HG02623 (cell line): ENCODE results near the gene GEMIN5.
"Not testable (repeated sequence)": the region's sequence is repeated elsewhere in the genome, so short reads cannot be mapped to it uniquely, and the experiment has no call there.

Experiments used
- ATAC-seq: cut with Tn5 transposase; IDR thresholded peaks from one replicate; pipeline ENCODE4 v1.9.1; 2021; ENCODE audit warnings: moderate library complexity; ENCODE audit not compliant: unreplicated experiment

Gene GEMIN5, protein sequence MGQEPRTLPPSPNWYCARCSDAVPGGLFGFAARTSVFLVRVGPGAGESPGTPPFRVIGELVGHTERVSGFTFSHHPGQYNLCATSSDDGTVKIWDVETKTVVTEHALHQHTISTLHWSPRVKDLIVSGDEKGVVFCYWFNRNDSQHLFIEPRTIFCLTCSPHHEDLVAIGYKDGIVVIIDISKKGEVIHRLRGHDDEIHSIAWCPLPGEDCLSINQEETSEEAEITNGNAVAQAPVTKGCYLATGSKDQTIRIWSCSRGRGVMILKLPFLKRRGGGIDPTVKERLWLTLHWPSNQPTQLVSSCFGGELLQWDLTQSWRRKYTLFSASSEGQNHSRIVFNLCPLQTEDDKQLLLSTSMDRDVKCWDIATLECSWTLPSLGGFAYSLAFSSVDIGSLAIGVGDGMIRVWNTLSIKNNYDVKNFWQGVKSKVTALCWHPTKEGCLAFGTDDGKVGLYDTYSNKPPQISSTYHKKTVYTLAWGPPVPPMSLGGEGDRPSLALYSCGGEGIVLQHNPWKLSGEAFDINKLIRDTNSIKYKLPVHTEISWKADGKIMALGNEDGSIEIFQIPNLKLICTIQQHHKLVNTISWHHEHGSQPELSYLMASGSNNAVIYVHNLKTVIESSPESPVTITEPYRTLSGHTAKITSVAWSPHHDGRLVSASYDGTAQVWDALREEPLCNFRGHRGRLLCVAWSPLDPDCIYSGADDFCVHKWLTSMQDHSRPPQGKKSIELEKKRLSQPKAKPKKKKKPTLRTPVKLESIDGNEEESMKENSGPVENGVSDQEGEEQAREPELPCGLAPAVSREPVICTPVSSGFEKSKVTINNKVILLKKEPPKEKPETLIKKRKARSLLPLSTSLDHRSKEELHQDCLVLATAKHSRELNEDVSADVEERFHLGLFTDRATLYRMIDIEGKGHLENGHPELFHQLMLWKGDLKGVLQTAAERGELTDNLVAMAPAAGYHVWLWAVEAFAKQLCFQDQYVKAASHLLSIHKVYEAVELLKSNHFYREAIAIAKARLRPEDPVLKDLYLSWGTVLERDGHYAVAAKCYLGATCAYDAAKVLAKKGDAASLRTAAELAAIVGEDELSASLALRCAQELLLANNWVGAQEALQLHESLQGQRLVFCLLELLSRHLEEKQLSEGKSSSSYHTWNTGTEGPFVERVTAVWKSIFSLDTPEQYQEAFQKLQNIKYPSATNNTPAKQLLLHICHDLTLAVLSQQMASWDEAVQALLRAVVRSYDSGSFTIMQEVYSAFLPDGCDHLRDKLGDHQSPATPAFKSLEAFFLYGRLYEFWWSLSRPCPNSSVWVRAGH (N-terminal part only)

DNA sequence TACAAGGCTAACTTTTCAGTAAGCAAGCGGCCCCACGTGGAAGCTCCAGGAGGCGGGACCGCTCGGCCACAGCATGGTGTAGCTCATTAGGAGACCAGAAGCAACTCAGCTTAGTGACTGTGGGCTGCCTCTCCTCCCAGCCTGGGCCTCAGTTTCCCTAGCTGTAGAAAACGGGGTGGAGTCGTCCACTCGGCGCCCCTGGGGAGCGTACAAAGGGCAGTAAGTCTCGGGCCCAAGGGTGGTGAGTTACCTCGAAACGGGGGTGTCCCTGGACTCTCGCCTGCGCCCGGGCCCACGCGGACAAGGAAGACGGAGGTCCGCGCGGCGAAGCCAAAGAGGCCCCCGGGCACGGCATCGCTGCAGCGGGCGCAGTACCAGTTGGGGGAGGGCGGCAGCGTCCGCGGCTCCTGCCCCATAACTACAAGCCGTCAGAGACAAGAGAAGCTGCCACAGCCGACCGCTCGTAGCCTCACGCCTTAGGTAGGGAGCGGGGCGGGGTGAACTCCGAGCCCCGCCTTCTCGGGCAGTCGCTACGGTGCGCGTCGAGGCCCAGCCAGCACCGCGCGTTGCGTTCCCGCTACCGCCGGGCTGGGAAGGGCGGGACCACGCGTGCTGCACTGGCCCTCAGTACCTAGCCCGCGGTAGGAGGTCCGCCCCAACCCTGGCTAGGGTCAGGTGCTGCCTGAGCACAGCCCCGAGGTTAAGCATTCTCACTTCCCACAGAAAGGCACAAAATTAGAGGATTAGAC, at the start of gene GEMIN5:
Gene GEMIN5, minus strand, starts transcription at position 494 of the 749 bp plus-strand sequence. Its CDS starts 78 bp downstream, at position 416.
- ATAC-seq, result peak; percentile 85

DNA sequence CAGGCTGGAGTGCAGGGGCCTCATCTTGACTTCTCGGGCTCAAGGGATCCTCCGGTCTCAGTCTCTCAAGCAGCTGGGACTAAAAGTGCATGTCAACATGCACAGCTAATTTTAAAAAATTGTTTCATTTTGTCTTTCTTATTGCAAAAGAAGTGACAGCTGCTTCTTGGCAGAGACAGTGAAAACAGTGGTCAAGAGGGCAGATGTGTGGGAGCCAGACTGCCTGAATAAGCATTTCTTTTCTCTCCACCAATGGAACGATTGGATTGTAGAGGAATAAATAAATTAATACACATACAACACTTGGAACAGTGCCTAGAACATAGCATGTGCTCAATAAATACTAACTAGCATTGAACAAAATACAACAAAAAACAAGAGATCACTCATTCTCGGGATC, 48.1 kb upstream of the GEMIN5 start:
- no peak for ATAC-seq

- no peak for ATAC-seq
Observed at GRCh38 chr5:154984946-154985516, 47.0 kb upstream of the GEMIN5 start.

GRCh38 chr5:154978294-154978693, 40.3 kb upstream of the GEMIN5 start:
- ATAC-seq, result not testable (repeated sequence)

DNA sequence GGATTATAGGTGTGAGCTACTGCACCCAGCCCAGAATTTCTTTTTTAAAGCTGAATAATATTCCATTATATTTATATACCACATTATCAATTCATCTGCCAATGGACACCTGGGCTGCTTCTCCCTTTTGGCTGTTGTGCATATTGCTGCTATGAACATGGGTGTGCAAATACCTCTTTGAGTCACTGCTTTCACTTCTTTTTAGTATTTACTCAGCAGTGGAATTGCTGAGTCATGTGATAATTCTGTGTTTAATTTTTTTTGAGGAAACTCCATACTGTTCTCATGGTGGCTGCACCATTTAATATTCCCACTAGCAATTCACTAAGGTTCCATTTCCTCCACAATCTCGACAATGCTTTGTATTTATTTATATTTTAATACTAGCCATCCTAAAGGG, 39.4 kb upstream of the GEMIN5 start:
- no peak for ATAC-seq

- ATAC-seq, result not testable (repeated sequence)
Observed at GRCh38 chr5:154976082-154976481, 38.1 kb upstream of the GEMIN5 start.

GRCh38 chr5:154972476-154973080, 34.6 kb upstream of the GEMIN5 start:
- no peak for ATAC-seq

GRCh38 chr5:154971501-154971900, 33.5 kb upstream of the GEMIN5 start:
- ATAC-seq, result no peak

DNA sequence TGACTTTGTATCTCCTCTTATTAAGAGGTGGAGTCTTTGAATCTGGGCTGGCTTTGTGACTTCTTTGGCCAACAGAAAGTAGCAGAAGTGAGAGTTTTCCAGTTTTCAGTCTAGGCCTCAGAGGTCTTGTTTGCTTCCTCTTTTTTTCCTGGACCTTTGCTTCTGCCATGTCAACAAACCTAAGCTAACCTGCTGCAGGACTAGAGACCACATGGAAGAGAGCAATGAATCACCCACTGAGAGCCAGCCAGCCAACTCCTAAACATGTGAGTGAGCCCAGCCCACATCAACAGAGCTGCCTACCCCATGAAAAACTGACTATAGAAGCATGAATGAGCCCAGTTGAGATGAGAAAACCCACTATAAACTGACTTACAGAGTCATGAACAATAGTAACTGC, 32.7 kb upstream of the GEMIN5 start:
- no peak for ATAC-seq

GRCh38 chr5:154968953-154969352, 30.9 kb upstream of the GEMIN5 start:
- no peak for ATAC-seq

DNA sequence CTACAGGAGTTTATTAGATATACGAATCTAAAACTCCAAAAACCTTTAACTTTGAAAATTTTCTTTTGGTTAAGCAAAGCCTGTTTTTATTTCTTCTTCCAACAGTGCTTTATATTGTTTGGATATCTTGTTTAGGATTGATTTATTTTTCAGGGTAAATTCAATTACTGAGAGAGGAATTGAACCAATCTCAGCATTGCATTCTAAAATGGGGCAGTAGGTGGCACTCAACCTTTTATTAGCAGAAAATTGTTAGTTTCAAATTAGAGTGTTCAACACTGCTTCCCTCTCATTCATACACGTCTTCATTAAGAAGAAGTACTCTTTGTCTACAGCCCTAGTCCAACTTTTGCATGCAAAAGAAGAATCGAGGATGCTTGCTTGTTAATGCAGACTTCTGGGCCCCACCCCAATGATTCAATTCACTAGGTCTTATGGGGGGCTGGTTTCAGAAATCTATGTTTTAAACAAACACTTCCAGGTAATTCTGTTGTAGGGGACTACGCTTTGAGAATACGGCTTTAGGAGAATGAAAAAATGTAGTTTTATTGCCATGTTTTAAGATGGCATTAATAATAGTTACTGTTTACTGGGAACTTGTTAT, 29.5 kb upstream of the GEMIN5 start:
- no peak for ATAC-seq

DNA sequence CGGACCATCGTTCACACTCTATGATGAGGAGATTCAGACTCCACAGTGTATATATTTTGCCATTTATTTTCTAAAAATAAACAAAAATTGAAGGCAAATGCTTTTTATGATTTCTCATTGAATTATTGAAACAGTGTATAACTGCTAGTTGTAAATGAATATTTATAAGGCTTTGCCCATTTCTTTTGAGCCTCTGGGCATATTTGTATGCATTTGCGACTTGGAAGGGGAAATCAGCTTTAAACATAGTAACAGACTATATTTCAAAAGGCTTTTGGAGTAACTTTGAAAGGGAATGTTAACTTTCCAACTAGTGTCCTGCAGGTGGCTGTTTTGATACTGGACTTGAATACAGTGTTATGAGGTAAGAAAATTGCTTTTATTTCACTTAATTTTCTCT, 28.9 kb upstream of the GEMIN5 start:
- no peak for ATAC-seq

- ATAC-seq, result no peak
Observed at GRCh38 chr5:154966081-154966841, 28.2 kb upstream of the GEMIN5 start.

DNA sequence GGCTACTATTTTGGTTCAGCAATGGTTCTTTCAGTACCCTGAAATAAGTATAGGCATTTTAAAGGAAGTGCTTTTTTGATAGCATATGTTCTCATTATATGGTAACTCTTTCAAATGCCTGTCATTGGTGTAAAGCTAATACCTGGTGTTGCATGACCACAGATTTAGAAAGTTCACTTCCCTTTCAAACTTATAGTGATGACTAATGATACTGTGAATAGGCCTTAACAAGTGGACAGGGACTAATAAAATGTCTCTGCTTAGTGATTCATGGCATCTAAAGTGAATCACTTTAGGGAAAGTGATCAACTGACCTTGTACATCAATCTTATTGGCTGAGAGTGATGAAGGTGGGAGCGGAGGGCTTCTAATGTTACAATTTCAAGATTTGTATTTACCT, 24.5 kb upstream of the GEMIN5 start:
- peak; percentile 95 for ATAC-seq

DNA sequence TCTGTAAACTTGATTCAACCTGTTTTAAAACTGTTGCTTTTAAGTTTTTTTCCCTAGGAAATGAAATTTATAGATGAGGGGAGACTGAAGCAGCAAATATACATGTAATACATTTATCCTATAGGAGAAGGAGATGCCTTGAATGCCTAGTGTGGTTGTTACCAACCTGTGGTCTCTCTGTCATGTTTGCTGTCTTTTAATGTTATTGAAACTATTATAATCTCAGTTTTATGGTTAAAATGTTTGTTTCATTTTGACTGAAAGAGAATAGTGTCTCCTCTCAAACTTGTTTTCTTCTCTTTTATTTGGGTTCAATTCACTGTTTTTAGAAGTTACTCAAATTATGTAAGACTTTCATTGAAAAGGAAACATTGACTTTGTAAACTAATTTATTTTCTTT, 18.7 kb upstream of the GEMIN5 start:
- no peak for ATAC-seq

DNA sequence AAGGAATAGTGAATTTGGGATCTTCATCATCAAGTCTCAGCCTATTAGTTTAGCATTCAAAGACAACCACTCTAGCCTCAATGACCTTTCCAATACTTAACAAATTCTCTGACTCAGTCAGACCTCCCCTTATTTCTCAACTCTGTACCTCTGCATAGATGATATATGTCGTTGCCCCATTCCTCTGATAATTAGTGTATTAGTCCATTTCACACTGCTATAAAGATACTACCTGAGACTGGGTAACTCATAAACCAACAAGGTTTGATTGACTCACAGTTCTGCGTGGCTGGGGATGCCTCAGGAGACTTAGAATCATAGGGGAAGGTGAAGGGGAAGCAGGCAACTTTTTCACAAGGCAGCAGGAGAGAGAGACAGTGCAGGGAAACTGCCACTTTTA, 11.8 kb upstream of the GEMIN5 start:
- no peak for ATAC-seq

DNA sequence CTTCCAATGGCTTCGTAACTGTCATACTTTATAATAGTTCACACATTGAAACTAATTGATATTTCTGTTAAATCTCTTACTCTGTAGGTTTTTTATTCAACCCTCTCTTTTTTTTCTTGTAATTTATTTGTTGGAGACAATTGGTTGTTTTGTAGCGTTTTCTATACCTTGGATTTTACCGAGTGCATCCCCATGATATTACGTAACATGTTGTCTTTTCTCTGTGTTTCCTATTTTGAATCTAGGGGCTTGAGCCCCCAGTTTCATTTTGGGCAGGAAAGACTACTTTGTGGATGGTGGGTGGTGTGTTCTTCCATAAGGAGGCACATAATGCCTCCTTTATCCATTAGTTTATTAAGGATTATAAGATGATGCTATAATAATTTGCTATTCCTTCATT, 10.3 kb upstream of the GEMIN5 start:
- no peak for ATAC-seq

GRCh38 chr5:154947778-154948177, 9.8 kb upstream of the GEMIN5 start:
- no peak for ATAC-seq
